Epithelial cell of esophagus (primary cell): ENCODE data around the gene NPR1.
A peak's percentile ranks its signal among the peaks of the same experiment; 100 is the strongest.

Experiments
- DNase-seq: peaks from one replicate; pipeline ENCODE4 v3.0.0; 2010; ENCODE audit warnings: low read depth
- H3K4me3 ChIP-seq: 2 replicates; pipeline ENCODE4 v1.5.1; 2011; ENCODE audit warnings: mild to moderate bottlenecking, low read length, control low read depth
- TF ChIP-seq, protein P1 (sequence below): IDR thresholded peaks from 2 replicates; pipeline ENCODE4 v1.5.1; 2011; ENCODE audit warnings: low read depth, mild to moderate bottlenecking, low read length, control low read depth, inconsistent platforms; ENCODE audit not compliant: insufficient read depth; ENCODE audit errors: missing control alignments

NPR1 gene

DNA sequence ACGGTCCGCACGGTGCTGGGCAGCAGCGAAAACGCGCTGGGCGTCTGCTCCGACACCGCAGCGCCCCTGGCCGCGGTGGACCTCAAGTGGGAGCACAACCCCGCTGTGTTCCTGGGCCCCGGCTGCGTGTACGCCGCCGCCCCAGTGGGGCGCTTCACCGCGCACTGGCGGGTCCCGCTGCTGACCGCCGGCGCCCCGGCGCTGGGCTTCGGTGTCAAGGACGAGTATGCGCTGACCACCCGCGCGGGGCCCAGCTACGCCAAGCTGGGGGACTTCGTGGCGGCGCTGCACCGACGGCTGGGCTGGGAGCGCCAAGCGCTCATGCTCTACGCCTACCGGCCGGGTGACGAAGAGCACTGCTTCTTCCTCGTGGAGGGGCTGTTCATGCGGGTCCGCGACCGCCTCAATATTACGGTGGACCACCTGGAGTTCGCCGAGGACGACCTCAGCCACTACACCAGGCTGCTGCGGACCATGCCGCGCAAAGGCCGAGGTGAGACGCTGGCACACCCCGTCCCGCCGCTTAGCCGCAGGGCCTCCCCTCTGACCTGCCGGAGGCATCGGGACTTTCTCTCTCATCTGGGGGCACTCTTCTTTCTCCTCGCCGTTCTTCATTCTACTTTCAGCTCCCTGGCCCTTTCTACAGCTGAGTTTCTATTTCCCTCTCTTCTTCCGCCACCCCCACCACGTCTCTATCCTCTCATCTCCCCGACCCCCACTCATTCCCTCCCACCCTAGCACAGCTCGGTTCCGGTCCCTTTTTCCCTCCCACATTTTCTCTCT, 1.0 kb downstream of the NPR1 start:
- H3K4me3 ChIP-seq: no peak overlapping the region
- TF ChIP-seq, protein P1, sequence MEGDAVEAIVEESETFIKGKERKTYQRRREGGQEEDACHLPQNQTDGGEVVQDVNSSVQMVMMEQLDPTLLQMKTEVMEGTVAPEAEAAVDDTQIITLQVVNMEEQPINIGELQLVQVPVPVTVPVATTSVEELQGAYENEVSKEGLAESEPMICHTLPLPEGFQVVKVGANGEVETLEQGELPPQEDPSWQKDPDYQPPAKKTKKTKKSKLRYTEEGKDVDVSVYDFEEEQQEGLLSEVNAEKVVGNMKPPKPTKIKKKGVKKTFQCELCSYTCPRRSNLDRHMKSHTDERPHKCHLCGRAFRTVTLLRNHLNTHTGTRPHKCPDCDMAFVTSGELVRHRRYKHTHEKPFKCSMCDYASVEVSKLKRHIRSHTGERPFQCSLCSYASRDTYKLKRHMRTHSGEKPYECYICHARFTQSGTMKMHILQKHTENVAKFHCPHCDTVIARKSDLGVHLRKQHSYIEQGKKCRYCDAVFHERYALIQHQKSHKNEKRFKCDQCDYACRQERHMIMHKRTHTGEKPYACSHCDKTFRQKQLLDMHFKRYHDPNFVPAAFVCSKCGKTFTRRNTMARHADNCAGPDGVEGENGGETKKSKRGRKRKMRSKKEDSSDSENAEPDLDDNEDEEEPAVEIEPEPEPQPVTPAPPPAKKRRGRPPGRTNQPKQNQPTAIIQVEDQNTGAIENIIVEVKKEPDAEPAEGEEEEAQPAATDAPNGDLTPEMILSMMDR: peak; percentile 15
- no peak for DNase-seq

DNA sequence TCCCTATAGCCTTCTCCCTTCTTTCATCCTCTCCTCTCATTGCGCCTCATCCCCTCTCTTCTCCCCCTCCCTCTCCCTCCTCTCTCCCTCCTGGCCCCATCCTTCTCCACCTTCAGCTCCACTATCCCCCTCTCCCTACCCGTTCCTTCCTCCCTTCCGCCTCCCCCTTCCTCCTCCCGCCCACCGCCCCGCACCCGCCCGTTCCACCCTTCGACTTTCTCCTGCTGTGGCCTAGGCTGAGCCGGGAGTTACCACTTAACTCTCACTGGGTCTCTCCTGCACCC, 1.6 kb downstream of the NPR1 start:
- no peak overlapping the region for H3K4me3 ChIP-seq
- DNase-seq: no peak
- TF ChIP-seq, protein P1: no peak

DNA sequence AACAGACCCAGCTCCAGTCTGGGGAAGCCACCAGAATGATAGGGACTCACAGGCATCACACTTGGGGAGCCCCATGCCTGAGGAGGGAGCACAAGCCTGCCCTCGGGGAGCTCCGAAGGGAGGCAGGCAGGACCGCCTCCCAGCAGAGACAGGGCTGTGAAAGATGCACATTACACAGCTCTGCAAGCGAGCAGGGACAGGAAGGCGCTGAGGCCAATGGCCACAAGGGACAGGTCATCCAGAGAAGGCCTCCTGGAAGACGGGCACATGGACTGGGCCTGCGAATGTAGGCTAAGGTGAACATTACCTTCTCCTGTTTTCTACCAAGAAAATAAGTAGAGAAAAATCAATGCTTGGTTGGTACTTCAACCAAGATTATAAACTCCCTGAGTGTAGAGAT, 4.2 kb downstream of the NPR1 start:
- DNase-seq: no peak
- H3K4me3 ChIP-seq: no peak overlapping the region
- TF ChIP-seq, protein P1: no peak

DNA sequence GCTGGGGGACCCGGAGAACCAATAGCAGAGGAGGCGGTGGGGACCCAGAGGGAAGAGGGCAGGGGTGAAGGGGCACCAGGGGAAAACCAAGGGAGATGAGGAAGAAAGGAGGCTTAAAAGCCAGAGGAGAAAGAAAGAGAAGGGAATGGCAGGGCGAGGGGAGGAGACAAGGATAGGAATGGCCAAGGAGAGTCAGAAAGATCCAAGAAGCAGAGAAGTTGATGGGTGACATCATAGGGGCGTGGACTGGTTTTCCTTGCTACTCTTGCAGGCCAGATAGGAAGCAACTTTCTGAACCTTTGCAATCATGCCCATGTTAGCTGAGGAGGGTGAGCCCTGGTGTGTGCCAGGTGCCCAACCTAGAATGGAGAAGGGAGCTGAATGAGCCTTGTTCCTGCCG, 5.4 kb downstream of the NPR1 start:
- DNase-seq: peak; percentile 81
- no peak overlapping the region for H3K4me3 ChIP-seq
- TF ChIP-seq, protein P1: no peak

DNA sequence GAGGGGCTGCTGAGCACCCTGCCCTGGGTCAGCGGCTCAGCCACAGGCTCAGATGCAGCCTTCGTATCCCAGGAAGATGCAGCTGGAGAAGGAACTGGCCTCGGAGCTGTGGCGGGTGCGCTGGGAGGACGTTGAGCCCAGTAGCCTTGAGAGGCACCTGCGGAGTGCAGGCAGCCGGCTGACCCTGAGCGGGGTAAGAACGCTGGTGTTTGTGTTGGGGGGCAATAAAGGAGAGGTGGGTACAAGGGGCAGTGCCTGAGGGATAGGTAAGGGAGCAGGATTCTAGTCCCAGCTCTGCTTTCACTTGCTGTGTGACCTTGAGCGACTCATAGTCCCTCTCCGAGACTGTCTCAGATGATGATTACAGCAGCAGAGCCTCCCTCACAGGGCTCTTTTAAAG, 6.4 kb downstream of the NPR1 start:
- TF ChIP-seq, protein P1: no peak
- H3K4me3 ChIP-seq: no peak overlapping the region
- no peak for DNase-seq

DNA sequence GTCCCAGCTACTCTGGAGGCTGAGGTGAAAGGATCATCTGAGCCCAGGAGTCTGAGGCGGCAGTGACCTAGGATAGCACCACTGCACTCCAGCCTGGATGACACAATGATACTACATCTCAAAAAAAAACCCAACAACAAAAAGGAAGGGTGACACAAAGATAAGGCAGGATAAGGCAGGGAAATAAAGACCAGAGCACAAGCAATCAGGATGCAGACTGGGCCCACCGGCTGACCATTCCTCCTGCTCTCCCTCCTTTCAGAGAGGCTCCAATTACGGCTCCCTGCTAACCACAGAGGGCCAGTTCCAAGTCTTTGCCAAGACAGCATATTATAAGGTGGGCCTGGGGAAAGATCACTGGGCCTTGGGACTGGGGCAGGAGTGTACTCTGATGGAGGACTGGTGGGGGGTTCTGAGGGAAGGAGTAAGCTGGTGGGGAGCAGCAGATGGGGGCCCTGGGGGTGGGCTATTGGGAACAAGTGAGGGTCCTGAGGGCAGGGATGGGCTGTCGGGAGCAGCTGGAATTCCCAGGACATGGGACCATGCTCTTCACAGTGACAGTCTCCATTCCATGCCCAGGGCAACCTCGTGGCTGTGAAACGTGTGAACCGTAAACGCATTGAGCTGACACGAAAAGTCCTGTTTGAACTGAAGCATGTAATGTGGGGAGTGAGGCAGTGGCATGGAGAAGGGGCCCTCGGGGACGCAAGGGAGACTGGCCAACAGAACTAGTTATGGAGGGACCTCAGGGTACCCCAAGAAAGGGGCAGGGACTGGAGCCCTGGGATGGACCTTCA, 7.3 kb downstream of the NPR1 start:
- H3K4me3 ChIP-seq: no peak overlapping the region
- TF ChIP-seq, protein P1: no peak
- DNase-seq: no peak
